Measurements from ENCODE around the gene CHEK2. TPM values are rescaled to one million over a fixed set of nuclear protein-coding genes. Genes with fewer than 3 reads are reported as not detected.
"Not testable (repeated sequence)": the region's sequence is repeated elsewhere in the genome, so short reads cannot be mapped to it uniquely, and the experiment has no call there.

CHEK2 gene
- total and polyA plus RNA-seq, 2 experiments from 2014 or later = 86.0 to 121 TPM

GRCh38 chr22:28689796-28690195, 51.8 kb downstream of the CHEK2 start:
- not testable (repeated sequence) for H4K20me1 ChIP-seq (replicated peaks; ENCODE audit: insufficient read depth); H3K4me3 Mint-ChIP-seq; H3F3A ChIP-seq (replicated peaks; ENCODE audit: low read depth); H3K9me3 Mint-ChIP-seq; ATAC-seq; H3K4me1 Mint-ChIP-seq; H3K36me3 ChIP-seq (ENCODE audit: insufficient read depth); H3K9me2 ChIP-seq (ENCODE audit: insufficient read depth); H3K27ac ChIP-seq (ENCODE audit: low read depth); H3K4me2 ChIP-seq; H3K79me2 ChIP-seq (replicated peaks; ENCODE audit: insufficient read depth); H3K27me3 ChIP-seq (ENCODE audit: insufficient read depth); H3K4me3 ChIP-seq; DNase-seq (ENCODE audit: low spot score); H2AFZ ChIP-seq; H3K4me1 ChIP-seq (ENCODE audit: insufficient read depth); H3K27ac Mint-ChIP-seq; H3K27me3 Mint-ChIP-seq (ENCODE audit: insufficient read depth, low read depth, poor library complexity)
- H3K36me3 Mint-ChIP-seq (ENCODE audit: low read depth) = peaks cover 57% of the 10 kb centered on the region

DNA sequence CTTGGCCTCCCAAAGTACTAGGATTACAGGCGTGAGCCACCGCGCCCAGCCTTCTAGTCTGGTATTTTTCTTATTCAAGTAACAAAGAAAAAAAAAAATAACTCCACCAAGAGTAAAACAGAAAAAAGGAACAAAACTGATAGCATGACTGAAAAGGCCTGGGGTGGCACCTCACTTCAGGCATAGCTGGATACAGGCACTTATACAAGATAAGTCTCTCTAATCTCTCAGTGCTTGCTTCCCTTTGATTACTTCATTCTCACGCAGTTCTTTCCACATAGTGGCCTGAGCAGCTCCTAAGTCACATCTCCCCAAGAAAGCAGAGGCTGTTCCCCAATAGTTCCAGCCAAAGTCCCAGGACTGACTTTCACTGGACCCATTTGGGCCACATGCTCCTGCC, 58.7 kb downstream of the CHEK2 start:
- H3F3A ChIP-seq (replicated peaks; ENCODE audit: low read depth); H3K4me1 ChIP-seq (ENCODE audit: insufficient read depth); H3K4me1 Mint-ChIP-seq; DNase-seq (ENCODE audit: low spot score); H3K4me3 ChIP-seq; H3K27ac Mint-ChIP-seq; H3K27me3 ChIP-seq (ENCODE audit: insufficient read depth); H3K79me2 ChIP-seq (replicated peaks; ENCODE audit: insufficient read depth); H2AFZ ChIP-seq; H3K4me2 ChIP-seq; H3K27ac ChIP-seq (ENCODE audit: low read depth); H3K36me3 ChIP-seq (ENCODE audit: insufficient read depth); H3K9me2 ChIP-seq (ENCODE audit: insufficient read depth); H4K20me1 ChIP-seq (replicated peaks; ENCODE audit: insufficient read depth); H3K9me3 Mint-ChIP-seq; H3K4me3 Mint-ChIP-seq; ATAC-seq: not testable (repeated sequence)
- H3K27me3 Mint-ChIP-seq (ENCODE audit: insufficient read depth, low read depth, poor library complexity) = peaks cover 15% of the 10 kb centered on the region
- peaks cover 24% of the 10 kb centered on the region; the same call in 2 of the 3 replicates for H3K36me3 Mint-ChIP-seq (ENCODE audit: low read depth)

DNA sequence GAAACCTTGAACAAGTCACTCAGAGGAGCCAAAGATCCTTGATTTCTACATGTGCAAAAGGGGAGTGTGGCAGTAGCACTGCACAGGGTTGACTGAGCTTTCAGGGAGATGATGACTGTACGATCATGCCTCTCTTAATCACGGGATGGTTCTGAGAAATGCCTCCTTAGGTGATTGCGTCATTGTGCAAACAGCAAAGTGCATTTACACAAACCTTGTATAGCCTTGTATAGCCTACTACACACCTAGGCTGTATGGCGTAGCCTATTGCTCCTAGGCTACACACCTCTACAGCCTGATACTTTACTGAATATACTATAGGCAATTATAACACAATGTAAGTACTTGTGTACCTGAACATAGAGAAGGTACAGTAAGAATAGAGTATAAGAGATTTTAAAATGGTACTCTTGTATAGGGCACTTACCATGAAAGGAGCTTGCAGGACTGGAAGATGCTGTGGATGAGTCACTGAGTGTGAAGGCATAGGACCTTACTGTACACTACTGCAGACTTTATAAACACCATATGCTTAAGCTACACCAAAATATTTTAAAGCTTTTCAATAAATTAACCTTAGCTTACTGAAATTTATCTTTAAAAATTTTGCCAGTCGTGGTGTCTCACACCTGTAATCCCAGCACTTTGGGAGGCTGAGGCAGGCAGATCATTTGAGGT, 60.7 kb downstream of the CHEK2 start:
- H3F3A ChIP-seq (replicated peaks; ENCODE audit: low read depth); H3K4me3 ChIP-seq; H3K27me3 ChIP-seq (ENCODE audit: insufficient read depth); H3K4me3 Mint-ChIP-seq; H3K4me2 ChIP-seq; DNase-seq (ENCODE audit: low spot score); H3K4me1 Mint-ChIP-seq; H3K9me3 Mint-ChIP-seq; H3K36me3 ChIP-seq (ENCODE audit: insufficient read depth); H3K4me1 ChIP-seq (ENCODE audit: insufficient read depth); H3K9me2 ChIP-seq (ENCODE audit: insufficient read depth); H3K36me3 Mint-ChIP-seq (ENCODE audit: low read depth); H2AFZ ChIP-seq; H3K79me2 ChIP-seq (replicated peaks; ENCODE audit: insufficient read depth); ATAC-seq; H3K27ac ChIP-seq (ENCODE audit: low read depth); H4K20me1 ChIP-seq (replicated peaks; ENCODE audit: insufficient read depth); H3K27ac Mint-ChIP-seq: not testable (repeated sequence)
- H3K27me3 Mint-ChIP-seq (ENCODE audit: insufficient read depth, low read depth, poor library complexity) = peaks cover 14% of the 10 kb centered on the region

DNA sequence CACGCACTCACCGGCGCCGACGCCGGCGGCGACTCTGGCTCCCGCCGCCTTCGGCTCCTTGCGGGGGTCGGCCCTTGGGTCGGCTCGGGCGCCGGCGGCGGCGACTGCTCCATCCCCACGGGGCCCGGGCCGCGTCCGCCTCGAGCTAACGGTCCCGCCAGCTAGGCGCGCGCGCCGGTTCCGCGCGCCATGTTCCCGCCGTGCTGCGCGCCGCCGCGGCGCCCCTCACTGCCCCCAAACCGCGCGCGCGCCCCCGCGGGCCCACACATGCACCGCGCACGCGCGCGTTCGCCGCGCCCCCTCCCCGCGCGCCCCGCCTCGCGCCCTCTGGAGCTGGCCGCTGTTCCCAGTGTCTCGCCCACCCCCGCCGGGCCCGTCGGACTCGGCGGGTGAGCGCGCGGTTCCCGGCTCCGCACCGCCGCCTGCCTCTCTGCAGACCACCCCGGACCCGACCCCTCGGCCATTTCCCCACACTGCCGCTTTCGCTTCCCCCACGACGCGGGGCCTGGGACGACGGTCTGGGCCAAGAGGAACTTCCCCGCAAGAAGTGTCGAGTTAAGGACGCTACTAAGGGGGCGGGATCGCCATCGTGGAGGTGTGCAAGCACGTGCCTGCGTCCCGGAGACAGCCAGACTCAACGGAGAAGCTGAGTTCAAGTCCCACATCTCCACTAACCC, 61.9 kb downstream of the CHEK2 start, which contains the start of gene TTC28:
Gene TTC28, minus strand, starts transcription at position 230 of the 677 bp plus-strand sequence. Its CDS starts 117 bp downstream, at position 113.
- not testable (repeated sequence) for H3F3A ChIP-seq (replicated peaks; ENCODE audit: low read depth); H3K36me3 Mint-ChIP-seq (ENCODE audit: low read depth); H3K9me2 ChIP-seq (ENCODE audit: insufficient read depth); H3K36me3 ChIP-seq (ENCODE audit: insufficient read depth); H4K20me1 ChIP-seq (replicated peaks; ENCODE audit: insufficient read depth); H3K4me1 Mint-ChIP-seq; H3K4me1 ChIP-seq (ENCODE audit: insufficient read depth); H3K27me3 ChIP-seq (ENCODE audit: insufficient read depth); H3K79me2 ChIP-seq (replicated peaks; ENCODE audit: insufficient read depth); H3K27ac ChIP-seq (ENCODE audit: low read depth); H3K27ac Mint-ChIP-seq; H3K9me3 Mint-ChIP-seq; ATAC-seq
- Histone ChIP-seq H3K4me3 (peak within 1 kb of the TSS; percentile 68), H3K4me2 (peak within 1 kb of the TSS; percentile 76), H2AFZ (peak within 1 kb of the TSS; percentile 76; the same call in 1 of the 2 replicates)
- Mint-ChIP-seq H3K27me3 (ENCODE audit: insufficient read depth, low read depth, poor library complexity) (peaks cover 14% of the 10 kb centered on the region), H3K4me3 (peak within 1 kb of the TSS; percentile 88)
- DNase-seq (ENCODE audit: low spot score) = peak; percentile 75

GRCh38 chr22:28678778-28679610, 62.6 kb downstream of the CHEK2 start:
- not testable (repeated sequence) for H3K27ac ChIP-seq (ENCODE audit: low read depth); ATAC-seq; H2AFZ ChIP-seq; H3K4me1 ChIP-seq (ENCODE audit: insufficient read depth); H3K36me3 Mint-ChIP-seq (ENCODE audit: low read depth); H3K4me1 Mint-ChIP-seq; H4K20me1 ChIP-seq (replicated peaks; ENCODE audit: insufficient read depth); H3K36me3 ChIP-seq (ENCODE audit: insufficient read depth); H3K9me2 ChIP-seq (ENCODE audit: insufficient read depth); H3K79me2 ChIP-seq (replicated peaks; ENCODE audit: insufficient read depth); H3K27me3 ChIP-seq (ENCODE audit: insufficient read depth); H3F3A ChIP-seq (replicated peaks; ENCODE audit: low read depth); H3K9me3 Mint-ChIP-seq; H3K27ac Mint-ChIP-seq
- Histone ChIP-seq H3K4me2 (peak overlapping the region; percentile 73), H3K4me3 (peak overlapping the region; percentile 68)
- peak overlapping the region; percentile 88 for H3K4me3 Mint-ChIP-seq
- DNase-seq (ENCODE audit: low spot score) = peak; percentile 28
- peaks cover 14% of the 10 kb centered on the region for H3K27me3 Mint-ChIP-seq (ENCODE audit: insufficient read depth, low read depth, poor library complexity)

GRCh38 chr22:28678170-28678569, 63.5 kb downstream of the CHEK2 start:
- not testable (repeated sequence) for H3K9me3 Mint-ChIP-seq; H3K27ac ChIP-seq (ENCODE audit: low read depth); H3K79me2 ChIP-seq (replicated peaks; ENCODE audit: insufficient read depth); H3K9me2 ChIP-seq (ENCODE audit: insufficient read depth); H3F3A ChIP-seq (replicated peaks; ENCODE audit: low read depth); H3K36me3 Mint-ChIP-seq (ENCODE audit: low read depth); ATAC-seq; DNase-seq (ENCODE audit: low spot score); H3K4me2 ChIP-seq; H3K27me3 ChIP-seq (ENCODE audit: insufficient read depth); H3K4me1 ChIP-seq (ENCODE audit: insufficient read depth); H4K20me1 ChIP-seq (replicated peaks; ENCODE audit: insufficient read depth); H3K4me1 Mint-ChIP-seq; H3K4me3 ChIP-seq; H3K36me3 ChIP-seq (ENCODE audit: insufficient read depth); H3K27ac Mint-ChIP-seq; H2AFZ ChIP-seq
- peak overlapping the region; percentile 51; the same call in 1 of the 3 replicates for H3K4me3 Mint-ChIP-seq
- H3K27me3 Mint-ChIP-seq (ENCODE audit: insufficient read depth, low read depth, poor library complexity) = peaks cover 14% of the 10 kb centered on the region
